H1 (cell line): ENCODE results near the gene FIGNL1. TPM values are rescaled to one million over a fixed set of nuclear protein-coding genes. Genes with fewer than 3 reads are reported as not detected.

Experiments used
- CTCF ChIA-PET: fragments of 300-600 bp; sonication (Branson Sonifier 250); formaldehyde crosslinking; loops from one replicate; lab custom pipeline; 2021; ENCODE audit not compliant: partially characterized antibody; lab: Charles Lee
- POLR2A ChIA-PET: fragments of 300-600 bp; sonication (Branson Sonifier 250); formaldehyde crosslinking; loops from one replicate; lab custom pipeline; 2021; ENCODE audit warnings: inconsistent platforms; ENCODE audit not compliant: partially characterized antibody; lab: Charles Lee
- DNase-seq, 2 experiments: peaks; one replicate each; pipeline versions ENCODE4 v3.0.0 to v3.0.0-alpha.2; 2010 to 2022; ENCODE audit warnings: low spot score in 2 of 2, low read depth in 1 of 2, mixed read lengths in 1 of 2
- FAIRE-seq: peaks from 2 replicates; lab custom pipeline; 2011; peaks lifted over from hg19 to GRCh38; lab: Jason Lieb, UNC
- H2AFZ ChIP-seq: 2 replicates; pipeline ENCODE4 v1.8.1; 2012; ENCODE audit warnings: low read length, inconsistent platforms
- H2AK5ac ChIP-seq: 2 replicates; pipeline ENCODE4 v1.6.1; 2013; ENCODE audit warnings: low read depth, low read length
- H2BK120ac ChIP-seq: replicated peaks from 2 replicates; pipeline ENCODE3; 2013; ENCODE audit warnings: low read depth, low read length, inconsistent platforms
- H2BK12ac ChIP-seq: 2 replicates; pipeline ENCODE4 v1.6.1; 2013; ENCODE audit warnings: low read depth, low read length
- H2BK15ac ChIP-seq: 2 replicates; pipeline ENCODE4 v1.6.1; 2013; ENCODE audit warnings: low read length
- H2BK20ac ChIP-seq: 2 replicates; pipeline ENCODE4 v1.6.1; 2013; ENCODE audit warnings: low read length
- H2BK5ac ChIP-seq: 2 replicates; pipeline ENCODE4 v1.6.1; 2013; ENCODE audit warnings: low read depth, low read length
- H3K14ac ChIP-seq: 2 replicates; pipeline ENCODE4 v1.6.1; 2013; ENCODE audit warnings: inconsistent platforms; ENCODE audit not compliant: insufficient read length
- H3K18ac ChIP-seq: 2 replicates; pipeline ENCODE4 v1.6.1; 2013; ENCODE audit warnings: low read length; ENCODE audit errors: extremely low read depth
- H3K23ac ChIP-seq: 2 replicates; pipeline ENCODE4 v1.6.1; 2013; ENCODE audit warnings: inconsistent platforms; ENCODE audit not compliant: insufficient read length
- H3K23me2 ChIP-seq: 2 replicates; pipeline ENCODE4 v1.6.1; 2013; ENCODE audit warnings: low read depth, low read length
- H3K27ac ChIP-seq: 2 replicates; pipeline ENCODE4 v1.6.1; 2011; ENCODE audit warnings: low read depth, low read length, inconsistent platforms
- H3K27me3 ChIP-seq, 4 experiments: replicated peaks in 1 of 4; 1 replicate in 1 of 4; 2 replicates in 3 of 4; pipeline versions ENCODE4 v1.6.1 to v1.8.1; 2011 to 2013; ENCODE audit warnings: low read length in 3 of 4, mild to moderate bottlenecking in 3 of 4, inconsistent platforms in 2 of 4, mixed read lengths in 2 of 4, moderate library complexity in 1 of 4; ENCODE audit not compliant: control insufficient read depth in 3 of 4, insufficient read depth in 3 of 4; ENCODE audit errors: extremely low read depth in 1 of 4
- H3K36me3 ChIP-seq, 4 experiments: 2 replicates each; pipeline versions ENCODE4 v1.6.1 to v1.8.1; 2011 to 2013; ENCODE audit warnings: mild to moderate bottlenecking in 4 of 4, low read length in 3 of 4, moderate library complexity in 2 of 4, control low read depth in 1 of 4, inconsistent platforms in 1 of 4; ENCODE audit not compliant: insufficient read depth in 4 of 4, control insufficient read depth in 2 of 4
- H3K4ac ChIP-seq: replicated peaks from 2 replicates; pipeline ENCODE3; 2013; ENCODE audit warnings: low read length, low read depth, mixed read lengths, inconsistent platforms; ENCODE audit not compliant: insufficient read length
- H3K4me1 ChIP-seq, 4 experiments: replicated peaks in 1 of 4; 1 replicate in 1 of 4; 2 replicates in 3 of 4; pipeline versions ENCODE4 v1.6.1 to v1.8.1; 2011 to 2013; ENCODE audit warnings: low read length in 3 of 4, inconsistent platforms in 2 of 4, mixed read lengths in 1 of 4; ENCODE audit not compliant: insufficient read depth in 4 of 4, control insufficient read depth in 3 of 4
- H3K4me2 ChIP-seq, 2 experiments: 2 replicates each; pipeline versions ENCODE4 v1.6.1 to v1.8.1; 2011 to 2013; ENCODE audit warnings: low read depth in 2 of 2, low read length in 2 of 2, control low read depth in 1 of 2, inconsistent platforms in 1 of 2, mild to moderate bottlenecking in 1 of 2; ENCODE audit not compliant: insufficient read depth in 1 of 2
- H3K4me3 ChIP-seq, 4 experiments: fragments of 200-600, 300-600 bp in 1 of 4; sonication (generic), shearing (Covaris generic), sonication (Bioruptor Twin) in 1 of 4; 2 replicates each; pipeline versions ENCODE4 v1.5.1 to v1.8.1; 2011 to 2016; ENCODE audit warnings: low read length in 4 of 4, low read depth in 3 of 4, control low read depth in 2 of 4, inconsistent platforms in 2 of 4, mild to moderate bottlenecking in 2 of 4, mixed read lengths in 1 of 4, moderate library complexity in 1 of 4; ENCODE audit not compliant: insufficient read depth in 2 of 4; ENCODE audit errors: extremely low read depth in 1 of 4
- H3K56ac ChIP-seq: replicated peaks from 2 replicates; pipeline ENCODE3; 2013; ENCODE audit warnings: low read depth, mild to moderate bottlenecking, mixed read lengths, low read length, inconsistent platforms; ENCODE audit not compliant: insufficient read length
- H3K79me1 ChIP-seq: 2 replicates; pipeline ENCODE4 v1.6.1; 2013; ENCODE audit warnings: low read depth, low read length, control low read depth
- H3K79me2 ChIP-seq, 2 experiments: 2 replicates each; pipeline versions ENCODE4 v1.6.1 to v1.8.1; 2012 to 2013; ENCODE audit warnings: low read length in 2 of 2, mild to moderate bottlenecking in 2 of 2, inconsistent platforms in 1 of 2; ENCODE audit not compliant: insufficient read depth in 2 of 2, control insufficient read depth in 1 of 2
- H3K9ac ChIP-seq, 4 experiments: replicated peaks in 1 of 4; 1 replicate in 1 of 4; 2 replicates in 3 of 4; pipeline versions ENCODE4 v1.6.1 to v1.8.1; 2011 to 2013; ENCODE audit warnings: low read depth in 3 of 4, low read length in 3 of 4, control low read depth in 2 of 4, mild to moderate bottlenecking in 2 of 4, moderate library complexity in 2 of 4, inconsistent platforms in 1 of 4; ENCODE audit errors: extremely low read depth in 1 of 4
- H3K9me3 ChIP-seq, 2 experiments: 2 replicates each; pipeline versions ENCODE4 v1.6.1 to v1.8.1; 2012 to 2013; ENCODE audit warnings: mild to moderate bottlenecking in 2 of 2, moderate library complexity in 2 of 2, control low read depth in 1 of 2, inconsistent platforms in 1 of 2, low read depth in 1 of 2, low read length in 1 of 2, mixed read lengths in 1 of 2; ENCODE audit not compliant: insufficient read depth in 2 of 2
- H4K20me1 ChIP-seq, 2 experiments: replicated peaks in 1 of 2; 2 replicates each; pipeline versions ENCODE3 to v1.8.1; 2011 to 2013; ENCODE audit warnings: inconsistent platforms in 2 of 2, low read length in 2 of 2, mild to moderate bottlenecking in 1 of 2; ENCODE audit not compliant: insufficient read depth in 2 of 2, control insufficient read depth in 1 of 2
- H4K5ac ChIP-seq: 2 replicates; pipeline ENCODE4 v1.6.1; 2013; ENCODE audit warnings: low read length, low read depth, mixed read lengths, inconsistent platforms; ENCODE audit not compliant: insufficient read length
- H4K8ac ChIP-seq: 2 replicates; pipeline ENCODE4 v1.8.0; 2013; ENCODE audit warnings: mild to moderate bottlenecking, moderate library complexity, low read length, inconsistent platforms; ENCODE audit not compliant: insufficient read depth; ENCODE audit errors: extremely low read depth
- H4K91ac ChIP-seq: replicated peaks from 2 replicates; pipeline ENCODE3; 2013; ENCODE audit warnings: low read length, mixed read lengths, inconsistent platforms; ENCODE audit not compliant: insufficient read length
- JUN ChIP-seq: IDR thresholded peaks from 2 replicates; pipeline ENCODE4 v1.6.1; 2011; ENCODE audit warnings: low read depth, mild to moderate bottlenecking, improper control_type of control experiment, low read length
- JUND ChIP-seq: IDR thresholded peaks from 2 replicates; pipeline ENCODE4 v1.6.1; 2011; ENCODE audit warnings: mild to moderate bottlenecking, improper control_type of control experiment, low read length
- RAD21 ChIP-seq, 2 experiments: IDR thresholded peaks in 1 of 2; conservative IDR thresholded peaks in 1 of 2; 2 replicates each; pipeline ENCODE4 v1.6.1; 2011; ENCODE audit warnings: low read depth in 2 of 2, low read length in 2 of 2, improper control_type of control experiment in 1 of 2, inconsistent platforms in 1 of 2, mild to moderate bottlenecking in 1 of 2, moderate library complexity in 1 of 2
- TEAD4 ChIP-seq: IDR thresholded peaks from 2 replicates; pipeline ENCODE4 v1.6.1; 2012; ENCODE audit warnings: low read depth, low read length, inconsistent platforms, mixed read lengths
- WGBS, 2 experiments: shearing (Covaris generic) in 1 of 2; methylation state at CpG; one replicate each; pipeline versions ENCODE4 v1.1.6 to v1.1.7; 2013 to 2015; ENCODE audit warnings: low lambda C conversion rate in 2 of 2, mixed read lengths in 2 of 2, inconsistent platforms in 1 of 2, low coverage in 1 of 2, missing lambda C conversion rate in 1 of 2; ENCODE audit not compliant: insufficient replicate concordance in 2 of 2, insufficient coverage in 1 of 2, insufficient read length in 1 of 2; ENCODE audit errors: extremely low coverage in 1 of 2, missing lambda C conversion rate in 1 of 2; 5-methylcytosine and 5-hydroxymethylcytosine counted together
- polyA plus RNA-seq, 7 experiments: library from polyadenylated mRNA; depleted of rRNA in 3 of 7; stranded (reverse) in 5 of 7; unstranded in 2 of 7; fragments of >200 nt in 5 of 7; fragments of 200-250 nt in 2 of 7; gene quantifications; 1 replicate in 5 of 7; 2 replicates in 1 of 7; 4 replicates in 1 of 7; pipeline versions ENCODE4 v1.2.1 to v1.2.3, GENCODE V29; 2011 to 2013; ENCODE audit warnings: missing spikeins in 2 of 7, mixed read lengths in 2 of 7
- total RNA-seq: library from RNA; stranded (reverse); fragmentation: NEBNext Ultra II Directional; extraction: Animal tissue kit (Norgen Biotek cat#: 25700); gene quantifications from 2 replicates; pipeline ENCODE4 v1.2.1, GENCODE V29; 2021

The FIGNL1 gene
- total and polyA plus RNA-seq, 2 of the 8 experiments (the other 6 are each of a cell fraction or from before 2014, with no cell fraction given) = 6.5 to 9.9 TPM

- DNase-seq (no peak), FAIRE-seq (no peak)
- Histone ChIP-seq H3K4ac (no peak overlapping the region), H4K20me1 (no peaks in the 10 kb centered on the region), H2BK120ac (no peak overlapping the region), H2BK15ac (no peak overlapping the region), H3K36me3 (no peaks in the 10 kb centered on the region), H2BK20ac (no peak overlapping the region), H4K5ac (no peak overlapping the region), H2AFZ (no peak overlapping the region), H3K79me1 (no peaks in the 10 kb centered on the region), H3K23me2 (no peaks in the 10 kb centered on the region), H3K23ac (no peak overlapping the region), H3K27me3 (peaks cover 0 to 8% (median 7%) of the 10 kb centered on the region in 4 experiments; a peak in 6 of 7 replicates), H4K91ac (no peak overlapping the region), H3K4me1 (no peaks in the 10 kb centered on the region; a peak in 1 of 7 replicates), H3K18ac (no peak overlapping the region), H3K9ac (no peak overlapping the region), H4K8ac (no peak overlapping the region), H3K4me3 (no peak overlapping the region), H3K27ac (no peak overlapping the region), H2BK5ac (no peak overlapping the region), H3K9me3 (peaks cover 0 to 6% of the 10 kb centered on the region in 2 experiments; a peak in 2 of 4 replicates), H2BK12ac (no peak overlapping the region), H3K56ac (no peak overlapping the region), H3K14ac (no peak overlapping the region), H3K4me2 (no peak overlapping the region), H3K79me2 (no peaks in the 10 kb centered on the region), H2AK5ac (no peak overlapping the region)
- 93% methylated on average over 11 of the region's 13 CpGs; no CpG with 5 or more reads in 1 of the 2 experiments for WGBS, 2 experiments
- ChIA-PET POLR2A (no interaction called here), CTCF (no interaction called here)
- TF ChIP-seq TEAD4 (no peak), JUND (no peak), RAD21 (IDR thresholded peaks at IDR 0.05 in 1 of 2, conservative IDR thresholded peaks at IDR 0.05 in 1 of 2; ENCODE audit: low read depth in 2 of 2, low read length in 2 of 2) (no peak), JUN (no peak)
Observed at GRCh38 chr7:50463035-50463434, 12.9 kb upstream of the FIGNL1 start.
